Trophoblast cell (in vitro differentiated cells and primary cell): Measurements from ENCODE around the gene WAC.

Source experiments
- DNase-seq, 2 donors: peaks; one replicate each; pipeline ENCODE4 v3.0.0-alpha.2; 2016
- H2AFZ ChIP-seq: 2 replicates; pipeline ENCODE4 v1.6.1; 2013; ENCODE audit warnings: low read length, moderate library complexity, mild to moderate bottlenecking; ENCODE audit not compliant: insufficient read depth, poor library complexity
- H2AK5ac ChIP-seq: 2 replicates; pipeline ENCODE4 v1.6.1; 2013; ENCODE audit warnings: mild to moderate bottlenecking, low read length
- H2BK120ac ChIP-seq: 2 replicates; pipeline ENCODE4 v1.6.1; 2013; ENCODE audit warnings: low read length, mild to moderate bottlenecking, moderate library complexity; ENCODE audit not compliant: insufficient read depth, poor library complexity
- H2BK12ac ChIP-seq: 2 replicates; pipeline ENCODE4 v1.6.1; 2013; ENCODE audit warnings: mild to moderate bottlenecking, low read length, moderate library complexity
- H2BK5ac ChIP-seq: 2 replicates; pipeline ENCODE4 v1.6.1; 2013; ENCODE audit warnings: low read length, low read depth, moderate library complexity, mild to moderate bottlenecking; ENCODE audit not compliant: poor library complexity
- H3K14ac ChIP-seq: 2 replicates; pipeline ENCODE4 v1.6.1; 2013; ENCODE audit warnings: mild to moderate bottlenecking, low read length
- H3K18ac ChIP-seq: 2 replicates; pipeline ENCODE4 v1.6.1; 2013; ENCODE audit warnings: mild to moderate bottlenecking, low read length
- H3K23ac ChIP-seq: 2 replicates; pipeline ENCODE4 v1.6.1; 2013; ENCODE audit warnings: low read length
- H3K27ac ChIP-seq: 2 replicates; pipeline ENCODE4 v1.5.1; 2013; ENCODE audit warnings: low read depth, mild to moderate bottlenecking, inconsistent platforms, low read length, moderate library complexity
- H3K27me3 ChIP-seq: 2 replicates; pipeline ENCODE4 v1.6.1; 2013; ENCODE audit warnings: inconsistent platforms, mild to moderate bottlenecking, low read length, moderate library complexity; ENCODE audit not compliant: insufficient read depth
- H3K36me3 ChIP-seq, 2 experiments: 1 replicate in 1 of 2; 2 replicates in 1 of 2; pipeline ENCODE4 v1.6.1; 2013; ENCODE audit warnings: low read length in 2 of 2, mild to moderate bottlenecking in 2 of 2, moderate library complexity in 1 of 2; ENCODE audit not compliant: insufficient read depth in 2 of 2, control insufficient read depth in 1 of 2
- H3K4ac ChIP-seq: 2 replicates; pipeline ENCODE4 v1.6.1; 2013; ENCODE audit warnings: low read depth, mild to moderate bottlenecking, low read length, moderate library complexity
- H3K4me1 ChIP-seq, 2 experiments: 1 replicate in 1 of 2; 2 replicates in 1 of 2; pipeline ENCODE4 v1.6.1; 2013; ENCODE audit warnings: low read length in 2 of 2, mild to moderate bottlenecking in 2 of 2, moderate library complexity in 1 of 2; ENCODE audit not compliant: insufficient read depth in 2 of 2, control insufficient read depth in 1 of 2
- H3K4me2 ChIP-seq: 2 replicates; pipeline ENCODE4 v1.6.1; 2013; ENCODE audit warnings: inconsistent platforms, mild to moderate bottlenecking, low read length, moderate library complexity
- H3K4me3 ChIP-seq: 2 replicates; pipeline ENCODE4 v1.5.1; 2013; ENCODE audit warnings: mild to moderate bottlenecking, low read depth, low read length, inconsistent platforms
- H3K79me1 ChIP-seq: one replicate; pipeline ENCODE4 v1.6.1; 2013; ENCODE audit warnings: low read length
- H3K79me2 ChIP-seq: 2 replicates; pipeline ENCODE4 v1.6.1; 2013; ENCODE audit warnings: low read length, mild to moderate bottlenecking; ENCODE audit not compliant: control insufficient read depth, insufficient read depth, poor library complexity
- H3K9ac ChIP-seq: 2 replicates; pipeline ENCODE4 v1.6.1; 2013; ENCODE audit warnings: mild to moderate bottlenecking, low read length
- H3K9me3 ChIP-seq: 2 replicates; pipeline ENCODE4 v1.6.1; 2013; ENCODE audit warnings: low read depth, mild to moderate bottlenecking, control low read depth, inconsistent platforms, low read length; ENCODE audit not compliant: insufficient read depth
- H4K12ac ChIP-seq: 2 replicates; pipeline ENCODE4 v1.6.1; 2013; ENCODE audit warnings: low read depth, mild to moderate bottlenecking, low read length, moderate library complexity
- H4K8ac ChIP-seq: 2 replicates; pipeline ENCODE4 v1.6.1; 2013; ENCODE audit warnings: low read depth, mild to moderate bottlenecking, low read length, moderate library complexity
- H4K91ac ChIP-seq: one replicate; pipeline ENCODE4 v1.6.1; 2013; ENCODE audit warnings: low read depth, mild to moderate bottlenecking, low read length, moderate library complexity
- WGBS: extraction: QIAGEN DNeasy Blood & Tissue Kit; methylation state at CpG from one replicate; pipeline ENCODE4 v1.1.7; 2013; ENCODE audit warnings: missing lambda C conversion rate; ENCODE audit not compliant: insufficient read length, insufficient coverage; ENCODE audit errors: extremely low coverage; 5-methylcytosine and 5-hydroxymethylcytosine counted together

The WAC gene

GRCh38 chr10:28505359-28505959, 27.5 kb upstream of the WAC start:
- peaks cover 0 to 2% of the 10 kb centered on the region in 2 experiments for H3K4me1 ChIP-seq
- H3K79me1 ChIP-seq, result peaks cover 4% of the 10 kb centered on the region
- H3K36me3 ChIP-seq, result no peaks in the 10 kb centered on the region
- no peak overlapping the region for H3K4ac ChIP-seq
- H2AK5ac ChIP-seq, result no peak overlapping the region
- H3K27me3 ChIP-seq, result no peaks in the 10 kb centered on the region
- no peak overlapping the region for H3K23ac ChIP-seq
- H2BK5ac ChIP-seq, result no peak overlapping the region
- no peaks in the 10 kb centered on the region for H3K79me2 ChIP-seq
- H4K91ac ChIP-seq, result no peak overlapping the region
- no peak overlapping the region for H2BK12ac ChIP-seq
- no peak overlapping the region for H4K12ac ChIP-seq
- H3K9ac ChIP-seq, result no peak overlapping the region
- no peak for DNase-seq
- H3K14ac ChIP-seq, result no peak overlapping the region
- H2BK120ac ChIP-seq, result no peak overlapping the region
- H4K8ac ChIP-seq, result no peak overlapping the region
- H3K4me3 ChIP-seq, result no peak overlapping the region
- no peak overlapping the region for H3K27ac ChIP-seq
- H3K18ac ChIP-seq, result no peak overlapping the region
- H3K4me2 ChIP-seq, result no peak overlapping the region
- WGBS, result no CpG with 5 or more reads among the region's 4 CpGs
- H3K9me3 ChIP-seq, result no peaks in the 10 kb centered on the region
- H2AFZ ChIP-seq, result no peak overlapping the region

DNA sequence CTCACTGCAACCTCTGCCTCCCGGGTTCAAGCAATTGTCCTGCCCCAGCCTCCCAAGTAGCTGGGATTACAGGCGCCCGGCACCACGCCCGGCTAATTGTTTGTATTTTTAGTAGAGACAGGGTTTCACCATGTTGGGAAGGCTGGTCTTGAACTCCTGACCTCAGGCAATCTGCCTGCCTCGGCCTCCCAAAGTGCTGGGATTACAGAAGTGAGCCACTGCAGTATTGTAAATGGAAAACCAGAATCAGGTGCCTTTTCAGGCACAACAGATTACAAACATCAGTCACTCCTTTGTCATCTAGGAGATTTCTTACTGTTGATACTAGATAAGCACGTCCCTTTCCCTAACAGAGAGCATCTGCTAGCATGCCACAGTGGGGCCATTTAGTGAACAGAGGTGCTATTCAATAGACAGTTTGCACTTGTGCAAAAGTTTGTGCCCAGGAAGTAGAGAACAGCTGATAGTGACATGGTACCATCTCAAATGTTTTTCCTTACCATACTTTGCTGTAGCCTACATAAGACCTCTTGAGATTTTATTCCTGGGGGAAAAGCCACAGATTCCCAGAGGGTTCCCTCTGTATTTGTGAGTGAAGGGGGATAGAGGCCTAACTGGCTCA, 24.5 kb upstream of the WAC start:
- H3K27me3 ChIP-seq, result no peaks in the 10 kb centered on the region
- H3K4me2 ChIP-seq, result no peak overlapping the region
- no peak overlapping the region for H4K8ac ChIP-seq
- H3K36me3 ChIP-seq, result no peaks in the 10 kb centered on the region
- H3K79me2 ChIP-seq, result no peaks in the 10 kb centered on the region
- WGBS, result no CpG with 5 or more reads among the region's 7 CpGs
- H3K4ac ChIP-seq, result no peak overlapping the region
- H2AFZ ChIP-seq, result no peak overlapping the region
- no peak overlapping the region for H3K27ac ChIP-seq
- no peaks in the 10 kb centered on the region for H3K9me3 ChIP-seq
- H4K91ac ChIP-seq, result no peak overlapping the region
- H2BK5ac ChIP-seq, result no peak overlapping the region
- no peaks in the 10 kb centered on the region for H3K79me1 ChIP-seq
- no peak overlapping the region for H2BK120ac ChIP-seq
- no peak overlapping the region for H3K23ac ChIP-seq
- no peak overlapping the region for H3K4me3 ChIP-seq
- H2BK12ac ChIP-seq, result no peak overlapping the region
- no peak overlapping the region for H3K14ac ChIP-seq
- no peak overlapping the region for H3K18ac ChIP-seq
- DNase-seq, result no peak
- H4K12ac ChIP-seq, result no peak overlapping the region
- H3K9ac ChIP-seq, result no peak overlapping the region
- no peak overlapping the region for H2AK5ac ChIP-seq
- no peaks in the 10 kb centered on the region for H3K4me1 ChIP-seq

DNA sequence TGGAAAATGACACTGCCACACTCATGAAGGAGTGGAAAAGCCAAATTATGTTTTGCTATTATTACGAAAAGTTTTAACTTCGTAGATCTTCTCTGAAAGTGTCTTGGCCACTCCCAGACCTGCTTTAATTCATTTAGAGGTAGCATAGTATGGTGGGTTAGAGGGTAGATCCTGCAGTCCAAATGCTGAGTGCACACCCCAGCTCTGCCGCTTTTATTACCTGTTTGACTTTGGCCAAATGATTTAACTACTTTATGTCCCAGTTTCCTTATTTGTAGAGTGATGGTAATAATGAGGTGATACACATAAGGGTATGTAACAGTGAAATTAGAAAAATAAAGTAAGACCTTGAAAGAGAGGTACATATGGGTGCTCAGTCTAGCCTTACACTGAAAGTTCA, 23.6 kb upstream of the WAC start:
- Histone ChIP-seq H3K9ac (no peak overlapping the region), H3K4ac (no peak overlapping the region), H3K27me3 (no peaks in the 10 kb centered on the region), H3K27ac (no peak overlapping the region), H3K14ac (no peak overlapping the region), H3K36me3 (no peaks in the 10 kb centered on the region), H2BK5ac (no peak overlapping the region), H4K91ac (no peak overlapping the region), H2AK5ac (no peak overlapping the region), H2AFZ (no peak overlapping the region), H3K79me1 (no peaks in the 10 kb centered on the region), H3K4me3 (no peak overlapping the region), H3K79me2 (no peaks in the 10 kb centered on the region), H3K18ac (no peak overlapping the region), H3K23ac (no peak overlapping the region), H4K12ac (no peak overlapping the region), H3K9me3 (no peaks in the 10 kb centered on the region), H2BK12ac (no peak overlapping the region), H2BK120ac (no peak overlapping the region), H3K4me2 (no peak overlapping the region), H4K8ac (no peak overlapping the region), H3K4me1 (no peaks in the 10 kb centered on the region)
- no peak for DNase-seq
- no CpG with 5 or more reads among the region's 3 CpGs for WGBS

DNA sequence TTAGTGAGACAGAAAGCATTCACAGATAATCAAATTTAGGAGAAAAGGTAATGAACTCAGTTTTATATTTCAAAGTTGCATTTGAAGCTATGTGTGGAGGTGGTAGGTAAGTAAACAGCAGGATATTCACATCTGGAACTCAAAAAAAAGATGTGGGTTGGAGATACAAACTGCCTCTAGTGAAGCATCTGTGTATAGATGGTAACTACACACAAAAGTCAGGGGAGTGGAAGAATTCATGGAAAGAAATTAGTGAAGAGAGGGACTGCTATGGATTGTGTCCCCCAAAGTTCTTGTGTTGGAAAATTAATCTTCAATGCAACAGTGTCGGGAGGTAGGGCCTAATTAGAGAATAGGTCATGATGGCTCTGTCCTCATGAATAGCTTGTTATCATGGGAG, 18.3 kb upstream of the WAC start:
- no peaks in the 10 kb centered on the region for H3K4me1 ChIP-seq
- H3K9me3 ChIP-seq, result no peaks in the 10 kb centered on the region
- no peak overlapping the region for H2BK12ac ChIP-seq
- no peak overlapping the region for H4K8ac ChIP-seq
- no peaks in the 10 kb centered on the region for H3K36me3 ChIP-seq
- H2AFZ ChIP-seq, result no peak overlapping the region
- no peaks in the 10 kb centered on the region for H3K27me3 ChIP-seq
- H3K27ac ChIP-seq, result no peak overlapping the region
- H3K9ac ChIP-seq, result no peak overlapping the region
- no peak overlapping the region for H2BK5ac ChIP-seq
- no peak overlapping the region for H3K4me3 ChIP-seq
- no peak overlapping the region for H2BK120ac ChIP-seq
- H3K4ac ChIP-seq, result no peak overlapping the region
- H3K14ac ChIP-seq, result no peak overlapping the region
- H3K79me1 ChIP-seq, result peaks cover 3% of the 10 kb centered on the region
- H4K91ac ChIP-seq, result no peak overlapping the region
- H3K18ac ChIP-seq, result no peak overlapping the region
- H3K79me2 ChIP-seq, result no peaks in the 10 kb centered on the region
- H3K23ac ChIP-seq, result no peak overlapping the region
- no peak overlapping the region for H4K12ac ChIP-seq
- no peak overlapping the region for H2AK5ac ChIP-seq
- no CpG with 5 or more reads among the region's 1 CpG for WGBS
- DNase-seq, result no peak
- H3K4me2 ChIP-seq, result no peak overlapping the region
